GM19035 (cell line): ENCODE data around the gene TBC1D10B.
A peak's percentile ranks its signal among the peaks of the same experiment; 100 is the strongest.
"Not testable (repeated sequence)": the region's sequence is repeated elsewhere in the genome, so short reads cannot be mapped to it uniquely, and the experiment has no call there.

ENCODE experiments used
- ATAC-seq: cut with Tn5 transposase; IDR thresholded peaks from one replicate; pipeline ENCODE4 v1.9.1; 2021; ENCODE audit not compliant: unreplicated experiment

The TBC1D10B gene

GRCh38 chr16:30398661-30399434 lies 28.6 kb upstream of the TBC1D10B start:
- no peak for ATAC-seq

GRCh38 chr16:30397776-30398660 lies 27.7 kb upstream of the TBC1D10B start:
- ATAC-seq = no peak

GRCh38 chr16:30397056-30397455 lies 26.8 kb upstream of the TBC1D10B start:
- no peak for ATAC-seq

- not testable (repeated sequence) for ATAC-seq
These were observed 26.3 kb upstream of the TBC1D10B start for GRCh38 chr16:30396627-30397026.

DNA sequence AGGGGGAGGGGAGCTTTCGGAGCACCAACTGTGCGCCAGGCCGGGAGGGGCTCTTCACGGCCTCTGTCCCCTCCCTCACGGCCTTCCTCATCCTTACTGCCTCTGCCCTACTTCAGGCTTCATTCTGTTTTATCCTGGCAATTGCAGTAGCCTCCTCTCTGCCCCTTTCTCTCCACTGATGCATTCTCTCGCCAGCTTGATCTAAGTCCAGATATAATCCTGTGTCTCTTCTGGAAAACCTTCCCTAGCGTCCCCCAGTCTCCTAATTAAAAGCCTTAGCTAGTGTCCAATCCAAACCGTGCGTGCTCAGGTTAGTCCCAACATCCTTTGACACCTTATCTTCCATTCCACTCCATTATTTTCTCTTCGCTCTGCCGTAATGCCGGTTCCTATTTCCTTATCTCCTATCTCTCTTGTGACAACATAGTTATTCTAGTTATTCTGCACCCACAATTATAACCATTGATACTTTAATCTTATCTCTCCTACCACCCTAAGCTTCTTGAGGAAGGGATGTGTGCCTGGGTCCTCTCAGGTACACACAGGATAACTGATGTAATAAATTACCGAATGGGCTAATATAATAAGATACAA lies 25.8 kb upstream of the TBC1D10B start:
- ATAC-seq = no peak

DNA sequence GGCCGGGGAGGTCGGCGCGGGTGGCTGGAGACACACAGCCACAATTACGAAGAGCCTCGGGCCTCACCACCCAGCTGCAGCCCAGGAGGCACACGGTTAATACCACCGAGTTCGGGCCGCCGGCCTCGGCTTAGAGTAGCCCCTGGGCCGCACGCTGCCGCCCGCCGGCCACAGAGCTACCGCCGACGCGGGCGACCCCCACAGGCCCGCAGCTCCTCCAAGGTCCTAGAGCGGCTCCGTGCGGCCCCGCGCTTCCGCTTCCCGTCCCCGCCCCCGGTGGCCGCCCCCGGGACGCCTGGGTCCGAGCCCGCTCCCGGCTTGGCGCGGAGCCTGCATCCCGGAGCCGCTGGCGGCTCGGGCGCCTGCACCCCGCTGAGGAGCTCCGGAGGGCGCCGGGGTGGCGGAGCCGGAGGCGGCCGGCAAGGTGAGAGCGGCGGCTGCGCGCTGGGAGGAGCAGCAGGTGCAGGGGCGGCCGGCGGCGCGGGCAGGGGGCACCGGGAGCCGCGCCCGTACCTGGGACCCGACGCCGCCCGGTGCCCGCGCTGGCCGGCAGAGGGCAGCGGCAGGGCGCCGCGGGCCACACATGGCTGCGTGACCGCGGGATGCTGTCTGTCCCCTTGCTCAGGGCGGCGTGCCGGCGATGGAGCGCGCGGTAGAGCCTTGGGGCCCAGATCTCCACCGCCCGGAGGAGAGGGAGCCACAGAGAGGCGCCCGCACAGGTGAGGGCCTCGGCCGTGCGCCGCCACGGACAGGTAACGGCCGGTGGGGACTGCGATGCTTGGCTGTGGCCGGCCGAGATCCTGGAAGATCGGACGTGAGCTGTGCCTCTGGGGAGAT lies 25.1 kb upstream of the TBC1D10B start, which contains the start of gene ZNF48:
ZNF48 (plus strand) TSS at position 266 of the 837 bp plus-strand sequence; CDS start at position 641, 375 bp downstream.
- peak; percentile 65 for ATAC-seq

- no peak for ATAC-seq
These were observed 24.4 kb upstream of the TBC1D10B start for GRCh38 chr16:30394592-30395154.

DNA sequence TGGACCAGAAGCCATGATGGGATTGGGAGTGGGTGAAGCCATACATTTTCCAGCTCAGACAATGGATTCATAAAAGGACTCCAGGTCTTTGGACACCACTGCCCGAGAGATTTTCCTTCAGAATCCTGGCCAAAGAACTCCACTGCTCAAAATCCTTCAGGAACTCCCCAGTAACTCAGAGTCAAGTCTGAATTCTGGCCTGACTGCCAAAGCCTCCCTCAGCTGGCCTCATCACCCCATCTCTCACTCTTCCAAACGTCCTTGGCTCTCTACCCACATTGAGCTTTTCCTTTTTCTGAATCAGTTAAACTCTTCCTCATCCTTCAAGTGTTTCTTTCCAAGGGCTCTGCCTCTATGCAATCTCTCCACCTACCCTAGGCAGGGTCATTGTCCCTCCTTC lies 13.2 kb upstream of the TBC1D10B start:
- no peak for ATAC-seq

GRCh38 chr16:30382111-30382881 lies 12.0 kb upstream of the TBC1D10B start, which contains the start of gene SEPTIN1:
TSS of gene SEPTIN1 (minus strand) at chr16:30382561. CDS start at chr16:30382542, 19 bp downstream.
- ATAC-seq = no peak

- no peak for ATAC-seq
These were observed 11.2 kb upstream of the TBC1D10B start for GRCh38 chr16:30381291-30382041.

DNA sequence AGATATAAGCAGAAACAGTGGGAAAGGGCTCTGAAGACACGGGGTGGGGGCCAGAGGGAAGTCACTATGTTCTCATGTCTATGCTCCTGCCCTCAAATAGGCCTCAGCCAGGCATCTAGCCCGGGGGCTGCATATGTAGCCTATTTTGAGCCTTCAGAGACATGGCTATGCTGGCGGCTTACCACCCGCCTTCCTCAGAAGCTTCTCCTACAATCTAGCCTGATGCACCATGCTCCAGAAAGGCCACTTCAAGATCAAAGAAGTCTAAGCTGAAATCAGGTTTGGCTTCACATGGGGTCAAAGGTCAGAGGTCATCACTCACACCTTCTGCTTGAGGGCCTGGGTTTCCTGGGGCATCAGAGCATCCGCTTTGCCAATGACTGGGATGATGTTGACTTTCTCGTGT lies 10.5 kb upstream of the TBC1D10B start:
- no peak for ATAC-seq

DNA sequence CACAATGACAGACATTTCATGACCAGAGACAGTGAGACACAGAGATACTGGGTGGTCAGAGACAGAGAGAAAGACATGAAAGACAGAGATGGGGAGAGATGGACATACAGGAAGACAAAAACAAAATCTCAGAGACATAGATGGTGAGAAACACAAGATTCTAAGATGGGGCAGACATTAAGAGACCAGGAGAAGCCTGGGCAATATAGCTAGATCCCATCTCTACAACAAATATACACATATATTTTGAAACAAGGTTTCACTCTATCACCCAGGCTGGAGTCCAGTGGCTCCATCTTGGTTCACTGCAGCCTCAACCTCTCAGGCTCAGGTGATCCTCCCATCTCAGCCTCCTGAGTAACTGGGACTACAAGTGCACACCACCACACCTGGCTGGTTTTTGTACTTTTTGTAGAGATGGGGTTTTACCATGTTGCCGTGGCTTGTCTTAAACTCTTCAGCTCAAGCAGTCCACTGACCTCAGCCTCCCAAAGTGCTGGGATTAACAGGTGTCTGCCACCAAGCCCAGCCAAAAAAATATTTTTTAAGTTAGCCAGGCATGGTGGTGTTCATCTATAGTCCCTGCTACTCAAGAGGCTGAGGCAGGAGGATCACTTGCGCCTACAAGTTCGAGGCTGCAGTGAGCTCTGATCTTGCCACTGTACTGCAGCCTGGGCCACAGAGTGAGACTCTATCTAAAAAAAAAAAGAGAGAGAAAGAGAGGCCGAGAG lies 9.9 kb upstream of the TBC1D10B start:
- ATAC-seq = no peak

- no peak for ATAC-seq
These were observed 9.0 kb upstream of the TBC1D10B start for GRCh38 chr16:30379158-30379783.

DNA sequence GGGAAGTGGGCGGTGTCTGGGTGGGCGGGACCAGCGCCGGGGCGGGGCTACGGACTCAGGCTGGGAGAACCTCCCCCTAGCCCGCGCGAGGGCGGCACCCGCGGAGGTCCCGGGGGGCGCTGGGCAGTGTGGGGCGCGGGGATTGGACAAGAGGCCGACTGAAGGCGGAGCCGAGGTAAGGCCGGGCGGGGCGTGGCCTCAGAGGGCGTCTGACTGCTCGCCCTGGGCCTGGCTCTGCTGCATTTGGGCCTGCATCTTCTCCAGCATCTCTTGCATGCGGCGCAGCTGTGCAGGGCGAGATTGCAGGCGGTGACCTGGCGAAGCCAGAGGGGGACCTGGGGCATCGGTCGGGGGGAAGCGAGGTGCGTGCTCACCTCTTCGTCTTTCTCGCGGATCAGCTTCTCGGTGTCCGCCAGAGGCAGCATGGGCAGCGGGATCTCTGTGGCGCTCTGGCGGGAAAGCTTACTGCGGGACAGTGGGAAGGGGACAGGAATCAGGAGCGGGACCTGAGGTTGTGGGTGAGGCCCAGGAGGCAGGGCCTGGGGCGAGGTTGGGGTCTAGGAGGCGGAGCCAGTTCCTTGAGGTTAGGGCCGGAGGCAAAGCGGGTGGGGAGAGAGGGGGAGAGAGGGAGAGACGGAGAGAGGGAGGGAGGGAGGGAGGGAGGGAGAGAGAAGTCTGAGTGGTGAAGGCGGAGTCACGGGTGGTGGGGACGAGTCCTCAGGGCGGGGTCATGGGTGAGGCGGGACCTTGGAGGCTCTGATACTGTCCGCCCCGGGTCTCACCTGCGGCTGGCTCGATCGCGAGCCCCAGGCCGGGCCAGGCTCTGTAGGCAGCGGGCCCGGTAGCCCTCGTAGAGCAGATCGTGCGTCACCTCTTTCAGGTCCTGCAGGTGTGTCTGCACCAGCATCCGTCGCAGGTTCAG lies 8.2 kb upstream of the TBC1D10B start:
- ATAC-seq = peak; percentile 89

DNA sequence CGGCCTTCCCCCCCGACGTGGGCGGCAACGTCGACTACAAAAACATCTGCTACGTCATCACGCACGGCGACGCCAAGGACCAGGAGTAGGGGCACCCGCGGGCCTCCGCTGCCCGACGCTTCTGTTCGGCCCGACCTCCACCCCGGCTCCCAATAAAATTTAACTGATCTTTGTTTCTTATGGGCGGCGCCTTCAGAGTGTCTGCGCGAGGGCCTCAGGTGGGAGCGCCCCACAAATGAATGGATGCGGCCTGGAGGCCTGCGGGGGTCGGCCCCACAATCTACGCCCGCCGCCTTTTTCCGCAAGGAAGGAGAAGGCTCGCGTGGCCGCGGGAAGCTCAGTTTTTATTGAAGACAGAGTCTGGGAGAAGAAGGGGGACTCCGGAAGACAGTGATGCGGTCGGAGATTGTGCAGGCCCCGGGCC lies 7.5 kb upstream of the TBC1D10B start:
- ATAC-seq = peak; percentile 43

- peak; percentile 1 for ATAC-seq
These were observed 6.9 kb upstream of the TBC1D10B start for GRCh38 chr16:30377050-30377811.
